HG02852 (cell line): Measurements from ENCODE around the gene CKAP2L.
A peak's percentile ranks its signal among the peaks of the same experiment; 100 is the strongest.
"Not testable (repeated sequence)": the region's sequence is repeated elsewhere in the genome, so short reads cannot be mapped to it uniquely, and the experiment has no call there.

Source experiments
- ATAC-seq: cut with Tn5 transposase; IDR thresholded peaks from one replicate; pipeline ENCODE4 v1.9.1; 2021; ENCODE audit warnings: mild to moderate bottlenecking, moderate library complexity; ENCODE audit not compliant: unreplicated experiment

CKAP2L gene

DNA sequence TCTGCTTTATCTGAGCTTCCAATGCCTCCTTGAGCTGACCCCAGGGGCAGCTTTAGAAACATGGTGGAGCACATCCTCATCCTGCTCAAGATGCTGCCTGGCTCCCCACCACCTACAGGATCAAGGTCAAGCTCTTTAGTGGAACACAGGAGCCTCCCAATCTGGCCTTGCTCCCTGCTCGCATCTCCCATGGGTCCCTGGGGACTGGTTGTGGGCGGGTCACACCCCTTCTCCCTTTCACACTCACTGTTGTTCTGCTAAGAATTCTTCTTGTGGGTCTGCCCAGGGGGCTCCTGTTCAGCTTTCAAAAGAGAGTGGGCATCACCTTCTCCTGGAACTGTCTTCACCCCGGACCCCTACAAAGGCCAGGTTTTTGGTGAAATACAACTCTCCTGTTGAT lies 51.9 kb downstream of the CKAP2L start:
- no peak for ATAC-seq

DNA sequence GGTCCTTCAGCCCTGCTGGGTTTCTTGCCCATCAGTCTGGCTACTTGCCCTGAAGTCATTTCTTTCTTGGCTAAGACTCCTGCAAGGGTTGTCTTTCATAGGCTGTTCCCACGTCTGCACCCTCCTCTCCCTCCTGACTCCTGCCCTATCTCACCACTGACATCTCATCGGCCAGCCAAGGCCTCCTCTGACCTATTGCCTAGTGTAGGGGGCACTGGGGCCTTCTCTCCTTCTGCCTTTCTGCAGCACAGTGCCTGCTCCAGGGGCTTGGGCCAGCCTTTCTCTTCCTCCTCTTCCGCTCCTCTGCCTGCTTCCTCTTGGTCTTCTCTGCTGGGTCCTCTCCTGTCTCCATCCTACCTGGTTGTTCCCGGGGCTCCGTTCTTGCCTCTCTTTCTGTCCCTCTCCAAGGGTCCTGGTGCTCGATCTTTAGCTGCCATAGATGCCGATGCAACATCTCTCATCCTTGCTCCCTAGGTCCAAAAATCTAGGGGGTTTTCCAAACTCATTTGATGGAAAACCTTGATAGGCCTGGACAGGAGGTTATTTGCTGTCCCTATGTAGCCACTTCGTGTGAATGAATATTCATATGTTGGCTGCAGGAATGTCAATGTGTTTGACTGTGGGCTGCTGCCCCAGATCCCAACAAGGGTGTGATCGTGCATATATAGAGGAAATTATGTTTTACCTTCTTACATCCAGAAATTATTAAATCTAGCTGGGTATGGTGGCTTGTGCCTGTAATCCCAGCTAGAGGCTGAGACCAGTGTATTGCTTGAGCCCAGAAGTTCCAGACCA lies 53.3 kb downstream of the CKAP2L start:
- no peak for ATAC-seq

DNA sequence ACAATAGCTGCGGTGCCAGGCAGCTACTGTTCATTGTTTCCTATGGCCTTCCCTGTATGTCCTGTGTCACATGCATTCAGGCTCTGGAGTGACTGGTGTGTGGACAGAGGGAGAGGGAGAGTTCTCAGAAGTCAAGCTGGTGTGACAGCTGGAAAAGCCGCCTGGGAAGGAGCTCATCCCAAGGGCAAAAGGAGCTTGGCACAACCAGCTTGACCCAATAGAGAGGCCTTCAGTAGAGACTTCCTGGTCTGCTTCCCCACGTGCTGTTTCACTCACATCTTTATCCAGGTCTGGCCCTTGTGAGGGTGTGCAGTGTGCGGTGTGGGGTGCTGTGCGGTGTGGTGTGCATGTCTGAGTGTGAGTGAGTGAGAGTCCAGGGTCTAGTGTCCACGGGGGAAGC lies 54.7 kb downstream of the CKAP2L start:
- no peak for ATAC-seq

DNA sequence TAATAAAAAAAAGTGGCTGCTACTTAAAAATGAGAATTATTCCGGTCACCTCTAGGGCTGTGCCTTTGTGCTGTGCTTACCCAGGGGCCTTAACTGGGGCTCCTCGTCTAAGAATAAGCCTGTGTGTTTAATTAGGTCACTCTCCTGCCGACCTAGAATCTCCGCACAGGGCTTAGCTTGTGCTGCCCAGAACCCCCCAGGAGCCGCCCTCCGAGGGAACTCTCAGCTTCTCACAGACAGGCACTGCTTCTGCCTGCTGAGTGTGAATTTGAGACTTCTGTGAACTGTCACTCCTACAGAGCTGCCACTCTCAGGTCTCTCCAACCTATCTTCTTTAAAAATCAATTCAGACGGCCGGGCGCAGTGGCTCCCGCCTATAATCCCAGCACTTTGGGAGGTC lies 55.4 kb downstream of the CKAP2L start:
- ATAC-seq, result no peak

DNA sequence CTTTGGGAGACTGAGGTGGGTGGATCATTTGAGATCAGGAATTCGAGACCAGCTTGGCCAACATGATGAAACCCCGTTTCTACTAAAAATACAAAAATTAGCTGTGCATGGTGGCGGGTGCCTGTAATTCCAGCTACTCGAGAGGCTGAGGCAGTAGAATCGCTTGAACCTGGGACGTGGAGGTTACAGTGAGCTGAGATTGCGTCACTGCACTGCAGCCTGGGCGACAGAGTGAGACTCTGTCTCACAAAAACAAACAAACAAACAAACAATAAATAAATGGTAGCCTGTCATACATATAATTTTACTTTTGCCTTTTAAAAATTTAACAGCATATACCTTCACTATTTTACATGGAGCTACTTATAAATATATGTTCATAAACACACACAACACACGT lies 57.5 kb downstream of the CKAP2L start:
- not testable (repeated sequence) for ATAC-seq

DNA sequence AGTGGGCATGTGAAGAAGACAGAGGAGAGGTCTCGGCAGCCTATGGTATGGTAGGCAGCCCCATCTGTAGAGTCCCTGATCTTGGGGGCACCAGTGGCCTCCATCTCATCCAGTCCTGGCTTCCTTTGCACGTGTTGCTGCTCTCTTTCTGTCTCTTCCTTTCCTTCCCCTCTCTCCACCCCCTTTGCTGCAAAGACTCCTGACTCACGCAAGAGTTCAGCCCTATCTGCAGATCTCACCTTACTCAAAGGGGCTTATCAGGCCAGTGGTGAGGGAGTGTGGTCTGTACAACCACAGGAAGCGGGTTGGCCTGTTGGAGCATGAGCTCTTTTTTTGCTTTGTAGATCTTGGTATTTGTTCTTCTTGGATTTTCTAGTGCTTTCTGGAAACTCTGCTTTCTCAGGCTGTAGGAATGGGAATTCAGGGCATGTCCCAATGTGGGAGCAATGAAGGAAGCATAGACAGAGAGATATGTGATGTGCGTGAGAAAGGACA lies 58.2 kb downstream of the CKAP2L start:
- peak; percentile 64 for ATAC-seq

DNA sequence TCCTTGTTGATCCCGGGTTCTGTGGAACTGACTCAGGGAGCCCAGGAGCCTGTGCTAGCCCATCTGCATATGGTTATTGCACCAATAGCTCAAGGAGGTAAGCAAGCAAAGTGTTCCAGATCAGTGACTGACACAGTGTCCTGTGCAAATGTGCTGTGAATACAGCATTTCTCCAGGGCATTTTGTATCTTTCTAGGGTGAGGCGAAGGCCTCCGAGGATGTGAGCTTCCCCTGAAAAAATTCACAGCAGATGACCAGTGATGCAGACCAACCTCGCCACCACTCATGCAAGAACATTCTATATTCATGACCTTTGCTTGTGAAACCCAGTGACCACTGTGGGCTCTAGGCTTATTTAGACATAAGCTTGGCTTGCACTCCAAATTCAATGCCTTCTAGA lies 58.8 kb downstream of the CKAP2L start:
- ATAC-seq, result no peak

DNA sequence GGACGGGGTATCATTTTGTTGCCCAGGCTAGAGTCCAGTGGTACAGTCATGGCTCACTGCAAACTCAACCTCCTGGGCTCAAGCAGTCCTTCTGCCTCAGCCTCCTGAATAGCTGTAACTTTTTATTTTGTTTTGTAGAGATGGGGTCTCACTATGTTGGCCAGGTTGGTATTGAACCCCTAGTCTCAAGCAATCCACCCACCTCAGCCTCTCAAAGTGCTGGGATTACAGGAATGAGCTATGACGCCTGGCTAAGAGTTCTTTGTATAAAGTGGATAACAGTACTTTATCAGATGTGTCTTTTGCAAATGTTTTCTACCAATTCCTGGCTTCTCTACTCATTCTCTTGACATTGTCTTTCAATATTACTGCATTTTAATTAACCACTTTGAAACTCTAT lies 60.7 kb downstream of the CKAP2L start:
- ATAC-seq, result no peak

DNA sequence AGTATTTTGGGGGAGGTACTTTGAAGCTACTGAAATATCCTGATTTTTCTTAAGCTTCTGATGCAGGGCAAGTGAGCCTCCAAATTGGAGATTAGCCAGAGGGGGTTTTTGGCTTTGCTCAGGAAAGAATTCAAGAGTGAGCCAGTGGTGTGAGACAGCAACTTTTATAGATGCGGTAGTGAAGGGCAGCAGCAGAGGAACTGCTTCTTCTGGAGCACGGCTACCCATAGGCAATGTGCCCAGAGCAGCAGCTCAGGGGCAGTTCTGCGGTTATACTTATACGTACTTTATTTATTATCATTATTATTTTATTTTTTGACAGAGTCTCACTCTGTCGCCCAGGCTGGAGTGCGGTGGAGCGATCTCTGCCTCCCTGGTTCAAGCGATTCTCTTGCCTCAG lies 63.4 kb downstream of the CKAP2L start:
- ATAC-seq, result no peak

DNA sequence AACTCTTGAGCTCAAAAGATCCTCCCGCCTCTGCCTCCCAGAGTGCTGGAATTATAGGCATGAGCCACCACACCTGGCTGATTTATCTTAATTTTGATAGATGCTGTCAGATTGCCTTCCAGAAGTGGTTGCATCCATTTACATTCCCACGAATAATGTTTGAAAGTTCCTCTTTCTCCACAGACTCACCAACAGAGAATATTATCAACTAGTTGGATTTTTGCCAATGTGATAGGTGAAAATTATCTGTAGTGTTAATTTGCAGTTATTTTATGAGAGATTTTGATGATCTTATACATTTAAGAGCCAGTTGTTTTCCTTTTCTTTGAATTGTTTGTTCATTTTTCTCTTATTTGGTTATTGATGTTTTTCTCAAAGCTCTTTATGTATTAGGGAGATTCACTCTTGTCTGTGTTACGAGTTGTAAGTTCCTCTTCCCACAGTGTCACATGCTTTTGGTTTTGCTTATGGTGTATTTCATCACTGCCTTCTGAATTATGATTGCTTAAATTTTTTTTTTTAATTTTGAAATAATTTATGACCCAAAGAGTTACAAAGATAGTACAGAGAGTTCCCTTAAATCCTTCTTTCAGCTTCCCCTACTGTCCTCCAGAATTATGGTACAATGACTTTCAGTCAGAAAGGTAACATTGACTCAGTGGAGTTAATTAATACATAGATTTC lies 64.3 kb downstream of the CKAP2L start:
- no peak for ATAC-seq

DNA sequence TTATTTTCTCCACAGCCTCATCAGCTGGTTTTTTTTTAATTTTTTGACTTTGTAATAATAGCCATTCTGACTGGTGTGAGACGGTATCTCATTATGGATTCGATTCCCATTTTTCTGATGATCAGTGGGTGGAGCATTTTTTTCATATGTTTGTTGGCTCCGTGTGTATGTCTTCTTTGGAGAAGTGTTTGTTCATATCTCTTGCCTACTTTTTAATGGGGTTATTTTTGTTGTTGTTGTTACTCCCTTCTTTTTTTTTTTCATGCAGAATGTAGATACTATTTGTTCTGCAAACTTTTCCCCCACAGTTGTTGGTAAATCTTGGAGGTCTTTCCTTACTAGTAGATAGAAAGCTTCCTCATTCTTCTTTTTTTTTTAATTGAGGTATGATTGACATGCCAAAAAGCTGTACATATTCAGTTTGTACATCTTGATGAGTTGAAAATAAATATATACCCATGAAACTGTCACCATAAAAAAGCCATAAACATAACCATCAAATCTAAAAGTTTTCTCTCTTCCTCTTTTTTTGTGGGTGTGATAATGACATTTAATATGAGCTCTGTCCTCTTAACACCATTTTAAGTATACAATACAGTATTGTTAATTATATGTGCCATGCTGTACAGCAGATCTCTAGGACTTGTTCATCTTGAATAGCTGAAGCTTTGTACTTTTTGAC lies 65.4 kb downstream of the CKAP2L start:
- no peak for ATAC-seq

DNA sequence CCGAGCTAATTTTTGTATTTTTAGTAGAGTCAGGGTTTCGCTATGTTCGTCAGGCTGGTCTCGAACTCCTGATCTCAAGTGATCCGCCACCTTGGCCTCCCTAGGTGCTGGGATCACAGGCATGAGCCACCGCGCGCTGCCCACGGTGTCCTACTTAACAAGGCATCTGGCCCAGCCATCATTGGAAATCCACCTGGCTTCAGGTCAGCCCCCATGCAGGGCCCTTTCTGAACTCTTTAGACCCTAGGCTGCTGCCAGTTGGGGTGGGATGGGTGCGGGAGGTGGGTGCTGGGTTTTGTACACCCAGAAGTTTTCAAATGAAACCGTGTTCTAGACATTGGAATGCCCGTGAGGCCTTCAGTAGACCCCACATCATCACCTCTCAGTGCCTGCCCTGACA lies 70.2 kb downstream of the CKAP2L start:
- no peak for ATAC-seq

DNA sequence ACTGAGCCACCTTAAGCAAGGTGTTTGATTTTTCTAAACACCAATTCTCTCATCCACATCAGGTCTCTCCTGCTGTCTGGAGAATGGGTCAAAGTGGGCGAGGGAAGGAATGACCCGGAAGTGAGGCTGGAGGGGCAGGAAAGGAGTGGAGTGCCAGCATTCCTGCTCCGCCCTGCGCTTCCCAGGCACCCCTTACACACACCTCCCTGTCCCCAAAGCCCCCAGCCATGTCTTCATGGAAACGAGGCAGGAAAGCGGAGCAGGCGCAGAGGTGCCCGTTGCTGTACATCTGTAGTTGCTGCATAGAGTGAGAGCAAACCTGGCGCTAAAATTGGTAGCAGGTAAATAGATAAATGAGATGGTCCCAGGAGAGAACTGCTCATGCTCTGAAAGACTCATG lies 70.8 kb downstream of the CKAP2L start:
- ATAC-seq, result no peak

DNA sequence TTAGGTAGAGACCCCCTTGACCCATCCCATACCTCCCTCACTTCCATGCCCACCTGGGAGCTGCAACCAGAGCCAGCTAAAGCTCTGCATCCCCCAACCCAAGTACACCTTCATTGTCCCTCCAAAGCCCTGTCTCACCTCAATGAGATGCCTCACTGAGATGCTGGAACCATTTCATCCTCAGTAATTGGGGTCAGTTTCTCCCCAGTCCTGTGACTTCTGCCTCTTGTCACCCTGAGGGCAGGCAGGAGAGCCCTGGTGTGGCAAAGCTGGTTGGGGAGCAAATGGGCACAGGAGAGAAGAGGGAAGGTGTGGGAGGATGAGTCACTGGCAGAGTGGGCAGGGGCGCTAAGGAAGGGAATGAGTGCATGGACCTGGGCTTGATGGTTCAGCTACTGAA lies 71.5 kb downstream of the CKAP2L start:
- ATAC-seq, result no peak

DNA sequence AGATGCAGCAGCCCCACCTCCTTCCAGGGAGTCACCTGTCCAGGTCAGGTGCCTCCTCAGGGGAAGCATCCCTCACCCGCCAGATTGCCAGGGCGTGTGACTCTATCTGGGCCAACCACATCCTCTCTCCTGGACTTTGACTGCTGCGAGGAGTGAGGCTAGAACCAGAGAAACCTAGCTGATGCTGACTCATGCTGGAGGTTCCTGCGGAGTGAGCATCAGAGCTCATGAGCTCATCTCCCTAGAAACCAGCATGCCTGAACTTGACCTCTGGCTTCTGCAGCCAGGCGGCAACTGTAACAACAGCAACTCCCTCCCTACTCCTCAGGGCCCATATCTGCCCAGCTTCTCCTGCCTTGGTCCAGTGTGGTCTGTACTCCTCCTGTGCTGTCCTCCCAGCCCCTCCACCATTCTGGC lies 71.9 kb downstream of the CKAP2L start:
- peak; percentile 80 for ATAC-seq

DNA sequence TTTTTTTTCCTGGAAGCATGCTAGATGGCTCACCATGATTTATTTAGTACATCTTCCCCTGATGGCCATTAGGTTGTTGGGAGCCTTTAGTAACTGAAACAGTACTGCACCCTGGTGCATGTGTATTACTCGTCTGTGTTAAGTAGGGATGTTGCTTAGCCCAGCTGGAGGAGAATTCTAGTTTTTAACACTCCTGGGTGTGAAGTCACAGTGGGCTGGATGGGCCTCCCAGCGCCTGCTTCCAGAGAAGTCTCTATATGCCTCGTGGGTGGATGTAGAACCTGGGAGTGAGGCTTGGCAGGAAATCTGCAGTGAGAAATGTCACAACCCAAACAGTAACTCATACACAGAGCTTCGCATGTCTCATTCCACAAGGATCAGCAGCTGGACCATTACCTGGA lies 72.5 kb downstream of the CKAP2L start:
- ATAC-seq, result no peak

DNA sequence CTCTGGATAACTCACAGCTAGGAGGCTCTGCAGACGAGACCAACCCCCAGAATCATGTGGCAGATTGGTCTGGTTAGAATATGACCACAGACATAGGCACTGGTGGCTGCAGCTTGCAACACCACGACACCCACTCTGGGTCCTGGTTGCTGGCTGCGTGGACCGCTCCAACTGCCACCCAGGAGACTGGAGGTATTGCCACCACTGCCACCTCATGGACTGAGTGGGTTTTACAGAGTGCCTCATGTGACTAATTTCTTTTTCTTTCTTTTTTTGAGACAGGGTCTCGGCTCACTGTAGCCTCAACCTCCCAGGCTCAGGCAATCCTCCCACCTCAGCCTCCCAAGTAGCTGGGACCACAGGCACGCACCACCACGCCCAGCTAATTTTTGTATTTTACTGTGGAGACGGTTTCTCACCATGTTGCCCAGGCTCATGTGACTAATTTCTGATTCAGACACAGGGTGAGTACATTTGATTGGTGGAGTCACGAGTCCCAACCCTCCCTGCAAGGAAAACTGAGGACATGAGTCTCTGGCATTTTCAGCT lies 73.5 kb downstream of the CKAP2L start:
- peak; percentile 52 for ATAC-seq

DNA sequence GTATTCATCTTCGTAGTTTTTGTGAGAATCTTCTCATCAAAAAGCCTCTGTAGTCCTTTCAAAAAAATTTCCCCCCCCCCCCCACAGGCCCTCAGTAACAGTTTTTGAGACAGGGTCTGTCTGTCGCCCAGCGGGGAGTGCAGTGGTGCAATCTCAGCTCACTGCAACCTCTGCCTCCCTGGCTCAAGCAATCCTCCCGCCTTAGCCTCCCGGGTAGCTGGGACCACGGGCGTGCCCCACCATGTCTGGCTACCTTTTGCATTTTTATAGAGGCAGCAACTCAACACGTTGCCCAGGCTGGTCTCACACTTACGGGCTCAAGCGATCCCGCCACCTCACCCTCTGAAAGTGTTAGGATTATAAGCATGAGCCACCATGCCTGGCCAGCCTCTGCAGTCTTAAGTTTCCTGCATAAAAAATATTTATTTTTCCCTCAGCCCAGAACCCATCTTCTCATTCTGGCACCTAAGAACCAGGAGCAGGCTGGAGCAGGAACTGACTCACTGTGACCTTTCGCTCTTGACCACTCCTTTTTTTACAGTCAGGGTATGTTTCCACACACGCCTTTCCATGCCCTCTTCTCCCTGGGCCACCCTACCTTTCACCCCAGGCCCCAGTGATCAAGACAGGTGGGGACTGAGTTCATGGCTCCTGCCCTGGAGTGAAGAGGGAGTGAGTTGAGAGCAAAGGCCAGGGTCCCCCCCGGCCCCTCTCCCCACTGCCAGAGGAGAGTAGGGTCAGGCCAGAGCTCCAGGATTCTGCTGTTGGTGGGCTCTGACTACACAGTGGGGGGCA lies 76.1 kb downstream of the CKAP2L start:
- no peak for ATAC-seq

DNA sequence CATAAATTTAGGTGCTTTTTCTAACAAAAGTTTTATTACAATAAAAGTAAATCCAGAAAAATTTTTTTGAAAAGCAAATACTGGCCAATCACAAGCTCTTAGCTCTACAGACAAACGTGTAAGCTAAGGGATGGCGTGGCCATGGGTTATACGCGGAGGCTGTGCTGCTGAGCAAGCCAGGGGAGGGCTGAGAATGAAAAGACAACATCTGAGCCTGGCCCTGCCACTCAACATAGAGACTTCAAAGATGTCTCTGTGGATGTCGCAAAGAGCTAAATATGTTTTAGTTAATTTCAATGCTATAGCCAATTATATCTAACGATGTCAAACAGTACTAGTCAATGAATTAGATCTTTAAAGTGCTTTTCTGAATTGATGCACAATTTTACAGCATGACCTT lies 76.9 kb downstream of the CKAP2L start:
- ATAC-seq, result no peak
